DND-41 (cell line): ENCODE measurements around the gene NIPSNAP2.

ENCODE experiments used
- EZH2 ChIP-seq: IDR thresholded peaks from 3 replicates; pipeline ENCODE4 v1.6.1; 2012; ENCODE audit warnings: borderline replicate concordance, low read depth, mild to moderate bottlenecking, moderate library complexity, low read length, inconsistent platforms; ENCODE audit not compliant: severe bottlenecking
- TF ChIP-seq, protein P1 (sequence below): IDR thresholded peaks from 2 replicates; pipeline ENCODE4 v1.5.1; 2012; ENCODE audit warnings: borderline replicate concordance, low read length, moderate library complexity, mild to moderate bottlenecking; ENCODE audit not compliant: poor library complexity, severe bottlenecking; ENCODE audit errors: extremely low read depth

DNA sequence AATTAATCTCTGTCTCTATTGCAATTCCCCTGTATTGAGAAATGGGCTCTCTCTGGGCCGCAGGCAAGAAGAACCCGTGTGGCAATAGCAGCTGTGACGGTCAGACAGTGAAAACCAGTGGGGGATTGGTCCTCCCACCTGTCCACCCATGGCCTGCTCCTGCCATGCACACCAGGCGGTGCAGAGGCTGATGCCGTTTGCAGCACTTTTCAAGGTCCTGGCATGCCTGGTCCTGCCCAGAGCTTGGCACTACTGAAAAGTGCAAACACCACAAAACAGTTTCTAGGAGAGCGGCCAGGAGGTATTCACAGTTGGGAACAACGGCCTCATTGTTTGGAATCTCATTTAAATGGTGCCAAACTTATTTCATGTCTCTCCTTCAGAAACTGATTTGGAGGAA, 45.3 kb downstream of the NIPSNAP2 start:
- TF ChIP-seq, protein P1, sequence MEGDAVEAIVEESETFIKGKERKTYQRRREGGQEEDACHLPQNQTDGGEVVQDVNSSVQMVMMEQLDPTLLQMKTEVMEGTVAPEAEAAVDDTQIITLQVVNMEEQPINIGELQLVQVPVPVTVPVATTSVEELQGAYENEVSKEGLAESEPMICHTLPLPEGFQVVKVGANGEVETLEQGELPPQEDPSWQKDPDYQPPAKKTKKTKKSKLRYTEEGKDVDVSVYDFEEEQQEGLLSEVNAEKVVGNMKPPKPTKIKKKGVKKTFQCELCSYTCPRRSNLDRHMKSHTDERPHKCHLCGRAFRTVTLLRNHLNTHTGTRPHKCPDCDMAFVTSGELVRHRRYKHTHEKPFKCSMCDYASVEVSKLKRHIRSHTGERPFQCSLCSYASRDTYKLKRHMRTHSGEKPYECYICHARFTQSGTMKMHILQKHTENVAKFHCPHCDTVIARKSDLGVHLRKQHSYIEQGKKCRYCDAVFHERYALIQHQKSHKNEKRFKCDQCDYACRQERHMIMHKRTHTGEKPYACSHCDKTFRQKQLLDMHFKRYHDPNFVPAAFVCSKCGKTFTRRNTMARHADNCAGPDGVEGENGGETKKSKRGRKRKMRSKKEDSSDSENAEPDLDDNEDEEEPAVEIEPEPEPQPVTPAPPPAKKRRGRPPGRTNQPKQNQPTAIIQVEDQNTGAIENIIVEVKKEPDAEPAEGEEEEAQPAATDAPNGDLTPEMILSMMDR: no peak
- TF ChIP-seq EZH2: no peak
